AG08396 (cell line): Measurements from ENCODE around the gene CENPA.
"Not testable (repeated sequence)": the region's sequence is repeated elsewhere in the genome, so short reads cannot be mapped to it uniquely, and the experiment has no call there.

Experiments used
- DNase-seq: peaks from one replicate; pipeline ENCODE4 v3.0.0; 2012; ENCODE audit warnings: low spot score, mixed read lengths

Gene CENPA

DNA sequence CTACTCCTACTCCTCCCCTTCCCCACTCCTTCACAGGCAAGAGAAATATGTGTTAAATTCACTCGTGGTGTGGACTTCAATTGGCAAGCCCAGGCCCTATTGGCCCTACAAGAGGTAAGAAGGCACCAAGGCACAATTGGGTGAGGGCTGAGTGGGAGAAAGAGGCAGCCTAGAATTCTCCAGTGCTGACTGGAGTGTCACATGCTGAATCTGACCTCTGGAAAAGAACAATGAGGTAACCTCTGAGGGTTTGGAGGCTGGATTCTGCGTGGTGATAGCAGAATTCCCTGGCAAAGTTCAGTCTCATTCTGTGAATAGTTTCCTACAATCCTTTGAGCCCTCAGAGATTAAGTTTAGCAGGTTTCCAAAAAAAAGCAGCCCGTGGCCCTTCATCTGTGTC lies 6.9 kb downstream of the CENPA start:
- no peak for DNase-seq

DNA sequence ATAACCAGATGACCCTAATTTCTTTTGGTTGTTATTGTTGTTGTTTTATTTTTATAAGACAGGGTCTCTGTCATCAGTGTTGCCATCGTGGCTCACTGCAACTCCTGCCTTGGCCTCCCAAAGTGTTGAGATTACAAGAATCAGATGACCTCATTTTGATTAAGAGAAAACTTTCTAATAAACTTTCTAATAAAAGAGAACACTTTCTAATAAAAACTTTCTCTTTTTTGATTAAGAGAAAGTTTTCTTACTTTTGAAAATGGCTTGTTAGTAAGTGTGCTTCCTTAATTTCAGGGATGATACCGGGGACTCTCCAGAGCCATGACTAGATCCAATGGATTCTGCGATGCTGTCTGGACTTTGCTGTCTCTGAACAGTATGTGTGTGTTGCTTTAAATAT lies 7.7 kb downstream of the CENPA start:
- DNase-seq: no peak

DNA sequence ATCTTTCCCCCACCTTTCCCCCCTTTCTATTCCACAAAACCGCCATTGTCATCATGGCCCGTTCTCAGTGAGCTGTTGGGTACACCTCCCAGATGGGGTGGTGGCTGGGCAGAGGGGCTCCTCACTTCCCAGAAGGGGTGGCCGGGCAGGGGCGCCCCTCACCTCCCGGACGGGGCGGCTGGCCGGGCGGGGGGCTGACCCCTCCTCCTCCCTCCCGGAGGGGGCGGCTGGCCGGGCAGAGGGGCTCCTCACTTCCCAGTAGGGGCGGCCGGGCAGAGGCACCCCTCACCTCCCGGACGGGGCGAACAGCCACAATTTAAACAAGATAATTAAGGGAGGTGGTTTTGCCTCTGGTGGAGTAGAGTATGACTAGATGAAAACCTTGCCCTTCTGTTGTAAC lies 9.3 kb downstream of the CENPA start:
- DNase-seq: not testable (repeated sequence)

DNA sequence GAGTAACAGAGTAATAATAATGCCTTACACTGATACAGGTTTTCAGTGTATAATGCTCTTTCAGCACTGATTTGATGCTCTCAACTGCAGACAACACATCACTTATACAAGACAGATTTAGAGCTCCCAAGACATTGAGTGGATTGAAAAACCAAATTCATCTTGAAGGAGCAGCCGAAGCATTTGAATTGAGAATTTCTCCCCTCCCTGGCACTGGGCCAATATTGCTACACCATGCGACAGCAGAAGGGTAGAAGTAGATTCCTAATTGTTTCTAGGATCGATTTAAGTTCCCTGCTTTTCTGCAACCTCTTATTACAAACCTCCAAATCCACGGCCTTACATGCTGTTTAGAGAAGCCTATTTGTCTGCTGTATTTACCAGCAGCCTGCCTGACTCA lies 15.5 kb downstream of the CENPA start:
- no peak for DNase-seq

DNA sequence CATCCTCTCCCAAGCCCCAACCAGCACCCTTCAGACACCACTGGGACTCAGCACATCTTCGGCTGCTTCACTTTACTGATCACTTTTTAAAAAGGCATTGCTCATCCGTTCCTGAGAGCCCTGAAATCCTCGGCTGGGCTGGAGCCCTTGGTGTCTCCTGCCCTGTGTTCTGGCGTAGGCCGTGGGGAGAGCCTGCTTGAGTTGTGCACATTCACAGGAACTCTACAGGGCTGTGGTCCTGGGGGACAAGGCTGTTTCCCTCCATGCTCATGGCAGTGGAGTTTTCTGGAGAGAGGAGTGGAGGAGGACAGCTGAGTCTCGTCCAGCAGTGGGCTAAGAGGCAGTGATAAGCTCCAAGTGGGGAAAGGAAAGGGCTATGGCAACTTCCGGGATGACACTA lies 15.9 kb downstream of the CENPA start:
- DNase-seq: no peak

DNA sequence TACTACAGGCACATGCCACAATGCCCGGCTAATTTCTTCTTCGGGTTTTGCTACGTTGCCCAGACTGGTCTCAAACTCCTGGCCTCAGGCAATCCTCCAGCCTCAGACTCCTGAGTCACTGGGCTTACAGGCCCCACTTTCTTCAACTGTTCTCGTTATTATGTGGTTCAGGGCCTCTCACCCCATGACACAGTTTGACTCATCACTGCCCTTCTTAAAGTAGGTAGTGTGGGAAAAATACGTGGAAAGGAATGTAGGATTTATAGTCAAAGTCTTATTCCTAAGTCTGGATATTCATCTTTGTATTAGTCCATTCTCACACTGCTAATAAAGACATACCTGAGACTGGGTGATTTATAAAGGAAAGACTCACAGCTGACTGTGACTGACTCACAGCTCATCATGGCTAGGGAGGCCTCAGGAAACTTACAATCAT lies 19.4 kb downstream of the CENPA start:
- peak; percentile 62 for DNase-seq

DNA sequence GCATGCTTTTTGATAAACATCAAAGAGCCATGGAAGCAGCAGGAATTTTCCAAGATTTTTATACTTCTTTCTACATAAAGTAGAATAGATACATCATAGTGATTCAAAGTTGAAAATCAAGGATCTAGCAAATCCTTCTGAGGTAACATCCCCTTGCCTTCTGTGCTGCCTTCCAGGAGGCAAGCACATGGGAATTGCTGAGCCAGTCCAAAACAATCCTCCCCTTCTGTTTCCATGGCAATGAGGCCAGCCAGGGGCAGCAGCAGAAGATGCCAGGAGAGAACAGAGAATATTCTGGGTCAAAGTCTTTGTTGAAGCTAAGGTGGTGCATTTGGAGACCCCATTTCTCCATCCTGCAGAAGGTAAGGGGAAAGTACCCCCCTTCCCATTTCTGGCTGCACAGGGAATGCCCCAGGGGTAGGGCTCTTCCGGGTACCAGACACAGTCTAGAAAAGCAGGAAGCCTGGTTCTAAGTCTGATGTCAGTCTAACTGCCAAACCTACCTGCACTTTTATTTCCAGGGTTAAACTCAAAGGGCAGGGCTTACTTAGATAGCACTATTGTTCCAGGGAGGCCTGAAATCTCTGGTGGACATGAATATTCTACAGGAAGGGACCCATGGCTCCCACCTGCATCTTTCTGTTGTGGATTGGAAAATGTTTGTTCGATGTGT lies 22.1 kb downstream of the CENPA start:
- DNase-seq: peak; percentile 26

DNA sequence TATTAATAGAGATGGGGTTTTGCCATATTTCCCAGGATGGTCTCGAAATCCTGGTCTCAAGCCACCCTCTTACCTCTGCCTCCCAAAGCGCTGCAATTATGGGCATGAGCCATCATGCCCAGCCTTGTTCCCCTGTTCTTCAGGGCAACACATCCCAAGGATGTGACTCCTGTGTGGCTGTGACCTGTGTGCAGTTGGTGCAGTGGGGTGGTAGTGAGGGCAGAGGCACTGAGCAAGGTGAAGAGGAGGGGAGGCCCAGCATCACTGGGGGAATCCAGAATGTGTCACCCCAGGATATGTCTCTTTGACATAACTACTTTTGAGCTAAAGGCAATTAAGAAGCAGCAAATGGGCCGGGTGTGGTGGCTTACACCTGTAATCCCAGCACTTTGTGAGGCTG lies 23.4 kb downstream of the CENPA start:
- DNase-seq: no peak

DNA sequence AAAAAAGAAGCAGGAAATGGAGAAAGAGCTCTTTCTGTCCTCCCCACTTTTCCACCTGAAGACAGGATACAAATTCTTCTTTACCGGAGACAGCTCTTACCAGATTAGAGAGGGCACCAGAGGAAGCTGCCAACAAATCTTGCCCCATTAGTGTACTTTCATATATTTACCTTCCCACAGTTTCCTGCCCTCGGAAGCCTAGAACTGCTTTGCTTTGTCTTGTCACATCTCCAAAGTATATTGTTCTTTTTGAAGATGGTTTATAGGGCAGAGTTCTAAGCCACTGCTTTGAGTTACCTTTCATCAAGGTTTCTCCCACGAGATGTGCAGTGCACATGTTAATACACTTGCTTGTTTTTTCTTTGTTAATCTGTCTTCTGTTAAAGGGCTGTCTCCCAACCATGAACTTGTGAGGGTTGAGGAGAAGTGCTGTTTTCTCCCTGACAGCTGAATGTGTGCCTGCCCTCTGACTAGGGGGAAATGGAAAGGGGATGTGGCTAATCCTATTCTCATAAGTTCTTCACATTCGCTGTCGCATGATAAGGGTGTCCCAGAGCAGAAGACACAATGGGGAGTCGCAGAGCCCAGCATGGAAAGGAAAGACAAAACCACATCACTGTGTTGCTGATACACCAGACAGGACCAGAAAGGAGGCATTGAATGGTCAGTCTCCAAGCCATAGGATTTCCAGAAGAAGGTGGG lies 24.2 kb downstream of the CENPA start:
- no peak for DNase-seq

DNA sequence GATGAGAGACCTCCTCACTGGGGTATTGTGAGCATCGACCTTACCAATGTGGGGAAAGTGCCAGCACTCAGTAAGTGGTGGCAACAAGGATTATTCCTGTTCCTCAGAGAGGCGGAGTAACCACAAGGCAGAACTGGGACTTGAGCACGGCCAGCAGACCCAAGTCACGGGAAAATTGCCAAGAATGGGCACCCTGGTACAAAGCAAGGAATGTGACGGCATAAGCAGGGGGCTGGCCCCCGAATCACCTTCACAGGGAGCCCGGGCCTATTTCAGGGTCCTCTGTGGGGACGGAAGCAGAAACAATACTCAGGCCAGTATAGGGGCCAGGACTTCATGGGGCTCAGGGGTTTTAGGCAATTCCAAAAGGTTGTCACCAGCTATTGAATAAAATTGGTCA lies 25.4 kb downstream of the CENPA start:
- no peak for DNase-seq

DNA sequence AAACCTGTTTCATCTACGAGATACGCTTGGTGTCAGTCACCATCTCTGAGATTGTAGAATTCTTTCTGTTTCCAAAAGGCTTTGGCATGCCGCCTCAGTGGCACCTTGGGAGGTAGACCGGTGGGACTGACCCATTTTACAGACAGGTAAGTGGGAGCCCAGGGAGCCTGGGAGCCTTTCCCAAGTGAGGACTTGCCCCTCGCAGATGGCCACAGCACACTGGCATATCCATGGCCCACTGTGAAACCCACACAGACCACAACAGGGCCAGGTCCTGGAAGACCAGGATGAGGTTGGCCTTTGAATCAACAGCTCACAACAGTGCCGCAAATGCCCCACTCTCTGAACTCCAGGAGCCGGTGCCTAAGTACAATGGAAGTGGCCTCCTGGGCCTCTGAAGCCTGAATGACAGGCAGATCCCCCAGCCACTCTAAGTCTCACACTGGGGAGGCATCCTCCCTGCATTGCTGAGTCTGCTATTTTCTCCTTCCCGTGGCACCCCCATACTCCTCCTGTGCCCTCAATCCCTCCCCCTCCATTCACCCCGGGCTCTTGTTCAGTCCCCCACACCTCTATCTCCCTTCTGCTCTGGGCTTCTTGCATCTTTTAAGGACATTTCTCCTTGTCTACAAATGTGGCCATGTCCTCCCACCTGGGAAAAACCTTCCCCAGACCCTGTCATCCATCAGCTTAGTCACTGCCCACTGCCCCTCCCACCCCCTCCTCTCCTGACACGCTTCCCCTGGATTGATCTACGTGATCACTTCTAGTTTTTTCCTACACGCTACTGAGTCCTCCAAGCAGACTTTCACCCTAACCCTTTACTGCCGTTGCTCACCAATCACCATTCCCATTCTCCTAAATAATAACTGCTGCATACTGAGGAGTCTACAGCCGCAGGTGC lies 26.2 kb downstream of the CENPA start:
- DNase-seq: no peak

DNA sequence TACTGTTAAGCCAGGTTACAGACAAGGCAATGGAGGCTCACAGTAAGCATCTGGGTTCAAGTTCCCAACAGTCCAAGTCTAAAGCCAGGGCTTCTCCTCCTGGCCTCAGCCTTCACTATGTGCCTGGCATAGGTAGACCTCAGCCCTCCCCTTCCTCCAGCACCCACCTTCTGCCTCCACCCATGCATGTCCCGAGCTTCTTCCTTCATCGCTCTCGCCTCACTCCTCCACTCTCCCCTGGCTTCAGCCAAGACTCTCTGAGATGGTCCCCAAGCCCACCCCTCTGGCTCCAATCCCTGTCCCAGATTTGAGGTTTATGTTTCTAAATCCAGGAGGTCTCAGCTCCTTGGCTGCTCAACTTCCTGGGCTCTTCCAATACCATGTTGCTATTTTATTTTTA lies 26.9 kb downstream of the CENPA start:
- no peak for DNase-seq

DNA sequence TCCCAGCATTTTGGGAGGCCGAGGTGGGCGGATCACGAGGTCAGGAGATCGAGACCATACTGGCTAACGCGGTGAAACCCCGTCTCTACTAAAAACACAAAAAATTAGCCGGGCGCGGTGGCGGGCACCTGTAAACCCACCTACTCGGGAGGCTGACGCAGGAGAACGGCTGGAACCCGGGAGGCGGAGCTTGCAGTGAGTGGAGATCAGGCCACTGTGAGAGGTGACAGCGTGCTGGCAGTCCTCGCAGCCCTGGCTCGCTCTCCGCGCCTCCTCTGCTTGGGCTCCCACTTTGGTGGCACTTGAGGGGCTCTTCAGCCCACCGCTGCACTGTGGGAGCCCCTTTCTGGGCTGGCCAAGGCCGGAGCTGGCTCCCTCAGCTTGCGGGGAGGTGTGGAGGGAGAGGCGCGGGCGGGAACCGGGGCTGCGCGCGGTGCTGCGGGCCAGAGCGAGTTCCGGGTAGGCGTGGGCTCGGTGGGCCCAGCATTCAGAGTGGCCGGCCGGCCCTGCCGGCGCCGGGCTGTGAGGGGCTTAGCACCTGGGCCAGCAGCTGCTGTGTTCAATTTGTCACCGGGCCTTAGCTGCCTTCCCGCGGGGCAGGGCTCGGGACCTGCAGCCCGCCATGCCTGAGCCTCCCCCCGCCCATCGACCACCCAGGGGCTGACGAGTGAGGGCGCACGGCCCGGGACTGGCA lies 28.4 kb downstream of the CENPA start:
- DNase-seq: not testable (repeated sequence)

DNA sequence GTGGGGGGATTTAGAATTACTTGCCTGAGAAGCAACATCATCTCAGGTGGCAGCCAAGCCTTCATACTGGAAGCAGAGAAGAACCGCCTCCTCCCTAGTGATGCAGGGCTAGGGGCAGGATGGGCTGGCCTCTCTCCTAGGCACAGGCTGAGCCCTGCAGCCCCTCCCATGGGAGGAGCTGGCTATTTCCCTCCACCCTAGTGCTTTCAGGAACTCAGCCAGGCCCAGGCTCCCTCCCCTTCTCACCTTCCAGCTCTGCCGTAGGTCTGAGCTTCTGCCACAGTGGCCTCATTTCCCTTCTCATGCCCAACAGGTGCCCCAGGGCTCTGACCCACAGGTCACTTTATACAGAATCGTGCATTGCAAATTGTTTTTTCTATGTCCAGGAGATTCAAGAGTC lies 31.0 kb downstream of the CENPA start:
- no peak for DNase-seq

DNA sequence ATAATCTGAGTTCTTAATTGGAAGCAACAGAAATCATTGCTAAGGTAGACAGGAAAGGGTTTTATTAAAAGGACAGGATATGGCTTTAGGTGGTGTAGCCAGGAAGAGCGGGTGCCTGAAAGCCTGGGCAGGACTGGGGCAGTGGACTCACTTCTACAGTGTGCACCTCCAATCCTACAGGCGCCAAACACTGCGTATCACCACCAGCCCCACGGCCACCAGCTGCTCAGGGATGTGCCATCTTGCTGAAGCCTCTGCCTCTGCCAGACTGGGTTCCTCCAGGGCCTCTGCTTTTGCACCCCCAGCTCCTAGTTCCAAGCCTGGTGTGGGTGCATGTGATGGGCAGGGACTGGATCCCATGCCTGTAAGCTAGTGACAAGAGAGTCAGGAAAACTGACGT lies 32.4 kb downstream of the CENPA start:
- no peak for DNase-seq

DNA sequence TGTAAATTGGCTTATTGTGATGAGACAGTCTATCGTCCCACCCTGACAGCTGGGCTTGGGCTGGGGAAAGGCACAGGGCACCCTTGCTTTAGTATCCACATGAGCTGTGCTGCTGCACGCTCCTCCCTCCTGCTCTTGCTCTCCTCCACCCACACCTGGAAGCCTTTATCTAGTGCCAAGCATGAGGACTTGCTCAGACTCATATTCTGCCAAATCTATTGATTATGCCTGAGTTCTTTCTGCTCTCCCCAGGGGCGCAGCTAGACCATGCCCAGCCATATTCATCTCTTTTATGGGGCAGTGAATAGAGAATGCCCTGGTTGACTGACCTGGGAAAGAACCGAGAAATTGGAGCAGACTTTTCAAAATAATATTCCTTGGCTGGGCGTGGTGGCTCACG lies 33.1 kb downstream of the CENPA start:
- DNase-seq: no peak

DNA sequence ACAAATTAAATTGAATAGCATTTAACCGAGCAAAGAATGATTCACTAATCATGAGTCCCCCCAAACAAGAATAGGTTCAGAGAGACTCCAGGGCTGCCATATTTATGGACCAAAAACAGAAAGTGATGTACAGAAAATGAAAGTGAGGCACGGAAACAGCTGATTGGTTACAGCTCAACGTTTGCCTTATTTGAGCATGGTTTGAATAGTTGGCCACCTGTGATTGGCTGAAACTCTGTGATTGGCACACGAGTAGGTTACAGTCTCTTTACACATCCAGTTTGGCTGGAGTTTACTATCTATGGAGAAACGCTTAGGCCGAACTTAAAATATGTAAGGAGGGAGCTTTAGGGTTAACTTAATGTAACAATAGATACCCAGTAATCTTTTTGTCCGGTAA lies 35.1 kb downstream of the CENPA start:
- DNase-seq: no peak

DNA sequence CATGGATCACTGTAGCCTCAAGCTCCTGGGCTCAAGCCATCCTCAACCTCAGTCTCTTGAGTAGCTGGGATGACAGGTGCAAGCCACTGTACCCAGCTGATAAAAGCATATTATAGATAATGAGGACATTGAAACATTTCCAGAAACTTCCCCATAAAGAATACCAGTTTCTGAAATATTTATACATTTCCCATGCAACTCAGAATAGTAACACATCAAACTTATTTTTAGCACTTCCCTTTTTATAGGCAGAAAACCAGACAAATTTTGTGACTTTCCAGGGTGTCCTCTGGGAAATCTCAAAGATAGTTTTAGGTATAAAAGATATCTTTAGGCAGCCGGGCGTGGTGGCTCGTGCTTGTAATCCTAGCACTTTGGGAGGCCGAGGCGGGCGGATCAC lies 37.0 kb downstream of the CENPA start:
- DNase-seq: no peak

DNA sequence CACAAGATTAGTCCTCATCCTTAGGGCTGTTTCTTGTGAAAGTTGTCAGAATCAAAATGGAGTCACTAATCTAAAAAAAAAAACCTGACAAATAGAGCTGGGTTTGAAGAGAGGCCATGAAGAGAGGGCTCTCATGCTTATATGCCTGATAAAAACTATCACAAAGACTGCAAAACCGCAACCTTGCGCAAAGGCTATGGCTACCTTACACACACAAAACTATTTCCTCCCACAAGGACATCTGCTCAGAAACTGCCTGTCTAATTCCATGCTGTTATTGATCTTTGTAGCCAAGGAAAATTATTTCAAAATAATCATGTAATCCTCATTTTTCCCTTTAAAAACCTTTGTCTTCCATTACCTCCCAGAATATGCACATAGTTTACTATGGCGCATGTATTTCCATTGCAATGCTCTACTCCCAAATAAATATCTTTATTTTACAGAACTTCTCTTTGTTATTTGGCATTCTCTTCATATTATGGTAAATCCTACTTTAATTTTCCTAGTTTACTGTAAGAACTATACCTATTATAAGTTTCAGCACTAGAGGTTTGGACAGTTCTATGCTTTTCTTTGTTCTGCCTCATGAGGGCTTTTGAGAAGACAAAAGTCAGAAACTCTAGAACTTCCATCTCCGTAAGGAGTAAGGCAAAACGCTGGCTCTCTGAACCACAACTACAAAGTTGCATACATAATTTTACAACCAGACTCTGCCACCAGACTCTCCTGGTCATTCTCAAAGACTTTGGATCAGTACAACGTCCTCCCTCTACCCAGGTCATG lies 52.5 kb downstream of the CENPA start:
- no peak for DNase-seq

DNA sequence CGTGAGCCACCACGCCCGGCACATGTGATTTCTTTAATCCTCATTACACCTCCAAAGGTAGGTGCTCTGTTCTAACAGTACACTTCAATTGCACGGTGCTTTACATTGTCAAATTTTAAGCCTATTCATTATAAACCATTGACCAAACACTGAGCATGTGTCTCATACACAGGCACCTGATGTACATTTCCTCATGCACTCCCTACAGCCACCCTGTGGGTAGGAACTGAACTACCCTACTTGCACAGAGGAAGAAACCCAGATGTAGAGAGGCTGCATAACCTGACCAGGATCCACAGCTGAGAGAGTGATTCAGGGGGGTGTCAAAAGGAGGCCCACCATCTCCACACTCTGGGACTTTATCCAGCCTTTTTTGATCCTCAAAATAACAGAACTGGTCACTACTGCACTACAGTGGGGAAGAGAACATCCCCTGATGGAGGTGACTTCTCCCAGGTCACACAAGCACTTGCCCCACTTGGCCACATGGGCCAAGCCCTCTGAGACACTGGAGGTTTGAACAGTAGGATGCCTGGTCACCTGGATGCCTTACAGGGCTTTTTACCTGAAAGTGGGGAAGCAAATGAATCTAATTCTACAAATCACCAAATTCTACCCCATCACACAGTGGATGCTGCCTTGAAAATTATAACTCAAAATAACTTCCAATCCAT lies 55.2 kb downstream of the CENPA start:
- no peak for DNase-seq

DNA sequence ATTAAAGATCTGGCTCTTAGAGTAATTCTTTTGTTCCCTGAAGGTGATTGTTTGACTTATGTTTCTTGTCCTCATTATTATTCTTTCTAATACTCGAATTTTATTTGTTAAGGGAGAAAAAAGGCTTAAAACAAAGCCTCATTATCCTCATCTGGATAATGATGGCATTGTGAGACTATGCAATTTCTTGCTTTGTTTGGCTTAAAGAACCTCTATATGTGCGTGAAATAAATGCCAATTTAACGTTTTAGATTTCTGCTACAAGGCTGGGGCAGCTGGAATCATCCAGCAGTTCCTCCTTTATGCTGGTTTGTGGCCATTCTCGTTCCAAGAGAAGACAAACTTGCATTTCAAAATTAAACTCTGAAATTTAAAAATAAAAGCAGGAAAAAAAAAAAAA lies 57.2 kb downstream of the CENPA start:
- no peak for DNase-seq
